Parathyroid adenoma (tissue), 2 donors: Measurements from ENCODE around the gene KIF22.

Source experiments
- H2AFZ ChIP-seq: fragments of 300-600 bp; sonication (generic); one replicate; pipeline ENCODE4 v1.7.0; 2017; ENCODE audit warnings: antibody characterized with exemption, mild to moderate bottlenecking
- H3K27ac ChIP-seq: fragments of 300-600 bp; sonication (generic); one replicate; pipeline ENCODE4 v1.7.0; 2017
- H3K27me3 ChIP-seq: fragments of 300-600 bp; sonication (generic); one replicate; pipeline ENCODE4 v1.7.0; 2017; ENCODE audit warnings: low read length; ENCODE audit not compliant: control insufficient read depth, insufficient read depth
- H3K36me3 ChIP-seq: fragments of 300-600 bp; sonication (generic); one replicate; pipeline ENCODE4 v1.7.0; 2017; ENCODE audit warnings: low read length; ENCODE audit not compliant: control insufficient read depth, insufficient read depth
- H3K4me1 ChIP-seq: fragments of 300-600 bp; sonication (generic); one replicate; pipeline ENCODE4 v1.7.0; 2017; ENCODE audit warnings: control low read depth
- H3K4me2 ChIP-seq: fragments of 300-600 bp; sonication (generic); one replicate; pipeline ENCODE4 v1.7.0; 2017; ENCODE audit warnings: low read length
- H3K4me3 ChIP-seq: fragments of 300-600 bp; sonication (generic); one replicate; pipeline ENCODE4 v1.7.0; 2017; ENCODE audit warnings: low read depth, low read length
- H3K79me2 ChIP-seq: fragments of 300-600 bp; sonication (generic); one replicate; pipeline ENCODE4 v1.7.0; 2017; ENCODE audit warnings: control low read depth
- H3K9ac ChIP-seq: fragments of 300-600 bp; sonication (generic); one replicate; pipeline ENCODE4 v1.7.0; 2017; ENCODE audit warnings: mild to moderate bottlenecking
- H3K9me3 ChIP-seq: fragments of 300-600 bp; sonication (generic); one replicate; pipeline ENCODE4 v1.7.0; 2017; ENCODE audit warnings: low read length; ENCODE audit not compliant: control insufficient read depth
- CTCF ChIP-seq: fragments of 300-600 bp; sonication (generic); IDR thresholded peaks from one replicate; pipeline ENCODE4 v1.7.0; 2017; ENCODE audit warnings: antibody characterized with exemption, mild to moderate bottlenecking
- donor health status: primary hyperparathyroidism.

The KIF22 gene

GRCh38 chr16:29815032-29815721, 24.6 kb downstream of the KIF22 start:
- TF ChIP-seq CTCF: no peak
- Histone ChIP-seq H3K9me3 (no peaks in the 10 kb centered on the region), H3K36me3 (no peaks in the 10 kb centered on the region), H3K9ac (no peak overlapping the region), H3K4me3 (peak overlapping the region; percentile 46), H3K4me2 (peak overlapping the region; percentile 80), H3K27ac (peak overlapping the region; percentile 95), H3K4me1 (peaks cover 21% of the 10 kb centered on the region), H3K27me3 (no peaks in the 10 kb centered on the region), H3K79me2 (peaks cover 17% of the 10 kb centered on the region), H2AFZ (peak overlapping the region; percentile 77)

DNA sequence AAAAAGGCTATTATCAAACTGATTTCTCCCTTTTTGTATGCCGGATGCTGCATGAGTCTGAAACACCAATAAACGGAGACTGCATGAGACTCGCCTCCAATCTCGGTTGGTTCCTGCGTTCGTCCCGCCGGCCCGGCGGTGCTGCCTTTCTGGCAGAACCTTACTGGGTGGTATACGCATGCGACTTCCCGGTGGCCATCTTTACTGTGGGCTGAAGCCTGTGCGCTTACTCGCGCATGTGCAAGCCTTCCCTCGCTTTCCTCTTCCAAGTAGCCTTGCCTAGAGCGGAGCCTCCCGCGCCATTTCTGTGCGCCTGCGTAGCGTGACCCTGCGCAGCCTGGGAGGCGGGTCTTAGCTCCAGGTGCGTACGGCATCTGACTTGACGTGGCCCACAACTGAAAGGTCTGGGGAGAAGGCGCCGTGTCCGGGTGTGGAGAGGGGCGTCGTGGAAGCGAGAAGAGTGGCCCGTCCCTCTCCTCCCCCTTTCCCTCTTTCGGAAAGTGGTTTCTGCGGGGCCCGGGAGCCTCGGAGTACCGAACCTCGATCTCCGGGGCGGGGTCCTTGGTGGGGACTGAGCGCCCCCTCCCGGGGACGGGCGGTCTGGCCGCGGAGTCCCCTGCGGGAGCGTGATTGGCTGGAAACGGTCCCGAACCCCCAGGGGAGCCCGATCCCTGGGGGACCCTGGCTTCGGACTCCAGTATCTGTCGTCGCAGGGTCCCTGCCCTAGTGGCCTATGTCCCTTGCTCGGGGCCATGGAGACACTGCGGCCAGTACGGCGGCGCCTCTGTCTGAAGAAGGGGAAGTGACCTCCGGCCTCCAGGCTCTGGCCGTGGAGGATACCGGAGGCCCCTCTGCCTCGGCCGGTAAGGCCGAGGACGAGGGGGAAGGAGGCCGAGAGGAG, 25.5 kb downstream of the KIF22 start, which contains the start of gene PAGR1:
TSS of gene PAGR1 (plus strand) at position 360 of the 901 bp plus-strand sequence. CDS start at position 734, 374 bp downstream.
- Histone ChIP-seq H2AFZ (peak within 1 kb of the TSS; percentile 96), H3K79me2 (peaks cover 17% of the 10 kb centered on the region), H3K27ac (peak within 1 kb of the TSS; percentile 95), H3K36me3 (no peaks in the 10 kb centered on the region), H3K4me1 (peaks cover 13% of the 10 kb centered on the region), H3K4me3 (peak within 1 kb of the TSS; percentile 89), H3K4me2 (peak within 1 kb of the TSS; percentile 89), H3K9me3 (no peaks in the 10 kb centered on the region), H3K27me3 (no peaks in the 10 kb centered on the region), H3K9ac (peak within 1 kb of the TSS; percentile 47)
- peak; percentile 93 for TF ChIP-seq CTCF

DNA sequence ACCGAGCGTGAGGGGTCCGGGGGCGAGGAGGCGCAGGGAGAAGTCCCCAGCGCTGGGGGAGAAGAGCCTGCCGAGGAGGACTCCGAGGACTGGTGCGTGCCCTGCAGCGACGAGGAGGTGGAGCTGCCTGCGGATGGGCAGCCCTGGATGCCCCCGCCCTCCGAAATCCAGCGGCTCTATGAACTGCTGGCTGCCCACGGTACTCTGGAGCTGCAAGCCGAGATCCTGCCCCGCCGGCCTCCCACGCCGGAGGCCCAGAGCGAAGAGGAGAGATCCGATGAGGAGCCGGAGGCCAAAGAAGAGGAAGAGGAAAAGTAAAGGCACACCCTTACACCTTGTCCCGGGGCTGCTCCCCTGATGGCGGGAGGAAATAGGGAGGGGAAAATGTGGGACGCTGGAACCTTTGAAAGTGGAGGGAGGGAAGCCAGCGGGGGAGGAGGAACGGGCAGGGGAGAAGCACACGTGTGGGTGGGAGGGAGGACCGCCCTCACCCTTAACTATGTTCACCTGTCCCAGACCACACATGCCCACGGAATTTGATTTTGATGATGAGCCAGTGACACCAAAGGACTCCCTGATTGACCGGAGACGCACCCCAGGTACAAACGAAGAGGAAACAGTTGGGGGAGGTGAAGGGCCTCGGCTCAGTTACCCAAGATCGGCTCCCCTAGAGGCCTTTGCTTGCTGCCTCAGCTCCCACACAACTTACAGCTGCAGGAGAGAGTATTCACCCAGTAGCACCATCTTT, 26.3 kb downstream of the KIF22 start:
- peak overlapping the region; percentile 96 for H2AFZ ChIP-seq
- H3K4me3 ChIP-seq: peak overlapping the region; percentile 89
- H3K27me3 ChIP-seq: no peaks in the 10 kb centered on the region
- TF ChIP-seq CTCF: no peak
- H3K4me1 ChIP-seq: peaks cover 18% of the 10 kb centered on the region
- peak overlapping the region; percentile 95 for H3K27ac ChIP-seq
- no peaks in the 10 kb centered on the region for H3K9me3 ChIP-seq
- peak overlapping the region; percentile 47 for H3K9ac ChIP-seq
- H3K36me3 ChIP-seq: no peaks in the 10 kb centered on the region
- peaks cover 17% of the 10 kb centered on the region for H3K79me2 ChIP-seq
- H3K4me2 ChIP-seq: peak overlapping the region; percentile 89

GRCh38 chr16:29818082-29818481, 27.5 kb downstream of the KIF22 start:
- Histone ChIP-seq H3K27me3 (no peaks in the 10 kb centered on the region), H3K36me3 (no peaks in the 10 kb centered on the region), H2AFZ (no peak overlapping the region), H3K4me1 (peaks cover 25% of the 10 kb centered on the region), H3K27ac (no peak overlapping the region), H3K4me3 (no peak overlapping the region), H3K79me2 (peaks cover 26% of the 10 kb centered on the region), H3K9me3 (no peaks in the 10 kb centered on the region), H3K4me2 (no peak overlapping the region), H3K9ac (no peak overlapping the region)
- no peak for TF ChIP-seq CTCF
